ENCODE results near the gene PIGU. TPM values are rescaled to one million over a fixed set of nuclear protein-coding genes. Genes with fewer than 3 reads are reported as not detected.

The PIGU gene
- total RNA-seq, 1 experiment from 2014 or later: 32.8 TPM

DNA sequence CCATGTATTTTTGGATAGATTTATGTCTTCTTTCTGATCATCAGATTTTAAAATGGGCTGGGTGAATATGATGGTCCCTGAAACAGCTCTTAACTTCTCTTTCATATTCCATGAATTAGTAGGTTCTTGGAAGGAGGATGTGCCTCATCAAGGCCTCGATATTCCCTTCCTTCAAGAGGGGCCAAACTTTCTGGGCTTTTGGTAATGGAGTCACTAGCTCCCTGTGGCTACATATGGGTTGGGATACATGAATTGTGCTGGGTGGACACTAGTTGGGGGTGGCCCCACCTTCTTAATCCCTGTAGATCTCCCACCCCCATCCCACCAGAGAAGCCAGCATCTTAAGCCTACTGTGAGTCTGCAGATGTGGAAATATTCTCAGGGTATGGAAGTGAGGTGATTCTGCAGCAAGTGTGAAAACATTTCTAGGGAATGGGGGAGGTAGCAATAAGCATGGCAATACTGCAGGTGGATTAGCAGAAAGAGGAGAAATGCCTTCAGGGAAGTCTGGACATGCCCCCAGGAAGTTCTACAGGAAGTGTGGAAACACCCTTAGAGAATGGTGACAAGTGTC lies 29.5 kb upstream of the PIGU start:
- no peak overlapping the region for H2AFZ ChIP-seq (ENCODE audit: low read length)
- no peak overlapping the region for H3K4ac ChIP-seq (ENCODE audit: low read depth, low read length)
- H2BK5ac ChIP-seq (ENCODE audit: insufficient read length, low read length): no peak overlapping the region
- H4K91ac ChIP-seq (ENCODE audit: insufficient read length, low read depth, low read length): no peak overlapping the region
- Mint-ChIP-seq H3K4me1 (peaks cover 31 to 38% of the 10 kb centered on the region in 2 experiments), H3K9me3 (no peaks in the 10 kb centered on the region), H3K4me3 (no peak overlapping the region), H3K27ac (no peak overlapping the region; a peak in 1 of 7 replicates), H3K36me3 (ENCODE audit: insufficient read depth in 1 of 3, low read depth in 3 of 3) (no peaks in the 10 kb centered on the region), H3K27me3 (ENCODE audit: low read depth) (peaks cover 66% of the 10 kb centered on the region)
- TF ChIP-seq, protein P1, sequence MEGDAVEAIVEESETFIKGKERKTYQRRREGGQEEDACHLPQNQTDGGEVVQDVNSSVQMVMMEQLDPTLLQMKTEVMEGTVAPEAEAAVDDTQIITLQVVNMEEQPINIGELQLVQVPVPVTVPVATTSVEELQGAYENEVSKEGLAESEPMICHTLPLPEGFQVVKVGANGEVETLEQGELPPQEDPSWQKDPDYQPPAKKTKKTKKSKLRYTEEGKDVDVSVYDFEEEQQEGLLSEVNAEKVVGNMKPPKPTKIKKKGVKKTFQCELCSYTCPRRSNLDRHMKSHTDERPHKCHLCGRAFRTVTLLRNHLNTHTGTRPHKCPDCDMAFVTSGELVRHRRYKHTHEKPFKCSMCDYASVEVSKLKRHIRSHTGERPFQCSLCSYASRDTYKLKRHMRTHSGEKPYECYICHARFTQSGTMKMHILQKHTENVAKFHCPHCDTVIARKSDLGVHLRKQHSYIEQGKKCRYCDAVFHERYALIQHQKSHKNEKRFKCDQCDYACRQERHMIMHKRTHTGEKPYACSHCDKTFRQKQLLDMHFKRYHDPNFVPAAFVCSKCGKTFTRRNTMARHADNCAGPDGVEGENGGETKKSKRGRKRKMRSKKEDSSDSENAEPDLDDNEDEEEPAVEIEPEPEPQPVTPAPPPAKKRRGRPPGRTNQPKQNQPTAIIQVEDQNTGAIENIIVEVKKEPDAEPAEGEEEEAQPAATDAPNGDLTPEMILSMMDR (conservative IDR thresholded peaks at IDR 0.05): no peak
- no peaks in the 10 kb centered on the region for H3K4me1 ChIP-seq (ENCODE audit: insufficient read depth, low read length)
- H4K8ac ChIP-seq (replicated peaks; ENCODE audit: insufficient read length, low read depth, low read length): no peak overlapping the region
- H3K4me2 ChIP-seq (ENCODE audit: insufficient read depth, insufficient read length, low read length): no peak overlapping the region
- H3K27me3 ChIP-seq (ENCODE audit: insufficient read depth, low read length): peaks cover 15% of the 10 kb centered on the region; the same call in 1 of the 2 replicates
- no peak for DNase-seq
- H3K9ac ChIP-seq (ENCODE audit: extremely low read depth, insufficient read length, low read length): no peak overlapping the region
- H3K56ac ChIP-seq (ENCODE audit: insufficient read length, low read depth, low read length): no peak overlapping the region
- no peak overlapping the region for H2BK12ac ChIP-seq (ENCODE audit: insufficient read length, low read depth, low read length)
- H2BK20ac ChIP-seq (ENCODE audit: low read depth, low read length, poor library complexity, severe bottlenecking): no peak overlapping the region
- no peaks in the 10 kb centered on the region for H3K79me1 ChIP-seq (ENCODE audit: insufficient read depth, low read depth, low read length, poor library complexity, severe bottlenecking)
- peaks cover 25% of the 10 kb centered on the region for H3K23me2 ChIP-seq (ENCODE audit: insufficient read length, low read depth, low read length, poor library complexity, severe bottlenecking)
- H2BK15ac ChIP-seq (ENCODE audit: low read depth, low read length): no peak overlapping the region
- no peak overlapping the region for H3K27ac ChIP-seq (ENCODE audit: insufficient read length, low read depth, low read length)
- H3T11ph ChIP-seq (ENCODE audit: low read length): no peak overlapping the region
- H3K14ac ChIP-seq (ENCODE audit: insufficient read depth, low read length): no peak overlapping the region
- no CpG with 5 or more reads among the region's 1 CpG for WGBS (ENCODE audit: extremely low coverage, insufficient read length, low lambda C conversion rate)
- H4K20me1 ChIP-seq (ENCODE audit: control insufficient read depth, insufficient read depth, insufficient read length): no peaks in the 10 kb centered on the region
- no peaks in the 10 kb centered on the region for H3K79me2 ChIP-seq (ENCODE audit: insufficient read depth, low read length)
- no peaks in the 10 kb centered on the region for H3K9me3 ChIP-seq (ENCODE audit: control insufficient read depth, low read depth, low read length)
- no peak overlapping the region for H2AK5ac ChIP-seq (ENCODE audit: insufficient read length, low read length)
- H3K23ac ChIP-seq (ENCODE audit: insufficient read length, low read depth, low read length): no peak overlapping the region
- no peak overlapping the region for H2BK120ac ChIP-seq (ENCODE audit: low read depth, low read length, poor library complexity, severe bottlenecking)
- no peak overlapping the region for H4K5ac ChIP-seq (ENCODE audit: insufficient read length, low read depth, low read length)
- H3K18ac ChIP-seq (ENCODE audit: insufficient read length, low read depth, low read length): no peak overlapping the region
